ENCODE data around the gene SNF8. TPM values are rescaled to one million over a fixed set of nuclear protein-coding genes. Genes with fewer than 3 reads are reported as not detected.

Gene SNF8
- total RNA-seq, 1 experiment from 2014 or later = 129 TPM

DNA sequence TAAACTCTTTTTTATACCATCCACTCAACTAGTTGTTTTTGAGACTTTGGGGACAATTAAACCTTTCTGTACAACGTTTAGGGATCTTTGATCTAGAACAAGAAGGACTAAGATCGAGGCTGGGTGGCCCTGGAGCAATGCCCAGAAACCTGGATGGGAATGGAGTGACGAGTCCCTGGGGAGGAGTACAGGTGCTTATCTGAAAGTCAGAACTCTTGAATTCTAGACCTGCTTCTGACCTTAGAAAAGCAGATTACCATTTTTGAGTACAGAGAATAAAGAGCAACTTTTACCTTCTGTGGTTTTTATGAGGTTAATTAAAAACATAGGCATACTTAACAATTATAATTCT is 18.7 kb downstream of the SNF8 start:
- Histone ChIP-seq H3K56ac (ENCODE audit: insufficient read length, low read depth, low read length) (no peak overlapping the region), H2BK5ac (ENCODE audit: insufficient read length, low read length) (no peak overlapping the region), H3K23ac (ENCODE audit: insufficient read length, low read depth, low read length) (no peak overlapping the region), H3K4me2 (ENCODE audit: insufficient read depth, insufficient read length, low read length) (no peak overlapping the region), H2BK120ac (ENCODE audit: low read depth, low read length, poor library complexity, severe bottlenecking) (no peak overlapping the region), H3K4ac (ENCODE audit: low read depth, low read length) (no peak overlapping the region), H2BK20ac (ENCODE audit: low read depth, low read length, poor library complexity, severe bottlenecking) (no peak overlapping the region), H2BK15ac (ENCODE audit: low read depth, low read length) (no peak overlapping the region), H4K20me1 (ENCODE audit: control insufficient read depth, insufficient read depth, insufficient read length) (no peaks in the 10 kb centered on the region), H3K9me3 (ENCODE audit: control insufficient read depth, low read depth, low read length) (no peaks in the 10 kb centered on the region), H3K27me3 (ENCODE audit: insufficient read depth, low read length) (no peaks in the 10 kb centered on the region), H2AFZ (ENCODE audit: low read length) (no peak overlapping the region), H3K4me1 (ENCODE audit: insufficient read depth, low read length) (no peaks in the 10 kb centered on the region), H3K23me2 (ENCODE audit: insufficient read length, low read depth, low read length, poor library complexity, severe bottlenecking) (no peaks in the 10 kb centered on the region), H3K18ac (ENCODE audit: insufficient read length, low read depth, low read length) (no peak overlapping the region), H3K14ac (ENCODE audit: insufficient read depth, low read length) (no peak overlapping the region), H3K79me2 (ENCODE audit: insufficient read depth, low read length) (no peaks in the 10 kb centered on the region), H2AK5ac (ENCODE audit: insufficient read length, low read length) (no peak overlapping the region), H3T11ph (ENCODE audit: low read length) (no peak overlapping the region), H3K79me1 (ENCODE audit: insufficient read depth, low read depth, low read length, poor library complexity, severe bottlenecking) (no peaks in the 10 kb centered on the region), H4K91ac (ENCODE audit: insufficient read length, low read depth, low read length) (no peak overlapping the region), H3K27ac (ENCODE audit: insufficient read length, low read depth, low read length) (no peak overlapping the region), H4K8ac (replicated peaks; ENCODE audit: insufficient read length, low read depth, low read length) (no peak overlapping the region), H3K9ac (ENCODE audit: extremely low read depth, insufficient read length, low read length) (no peak overlapping the region), H4K5ac (ENCODE audit: insufficient read length, low read depth, low read length) (no peak overlapping the region), H2BK12ac (ENCODE audit: insufficient read length, low read depth, low read length) (no peak overlapping the region)
- TF ChIP-seq CTCF (conservative IDR thresholded peaks at IDR 0.05) = no peak
- WGBS (ENCODE audit: extremely low coverage, insufficient read length, low lambda C conversion rate) = no CpG with 5 or more reads among the region's 3 CpGs
- no peaks in the 10 kb centered on the region for H3K27me3 Mint-ChIP-seq (ENCODE audit: low read depth)
- no peak overlapping the region for H3K4me3 Mint-ChIP-seq
- DNase-seq = no peak
- no peaks in the 10 kb centered on the region for H3K9me3 Mint-ChIP-seq
- H3K36me3 Mint-ChIP-seq (ENCODE audit: insufficient read depth in 1 of 3, low read depth in 3 of 3) = peaks cover 34 to 96% (median 77%) of the 10 kb centered on the region in 3 experiments
- H3K4me1 Mint-ChIP-seq = no peaks in the 10 kb centered on the region
- no peak overlapping the region for H3K27ac Mint-ChIP-seq
